Calu3 (cell line): ENCODE measurements around the gene RANGAP1. TPM values are rescaled to one million over a fixed set of nuclear protein-coding genes. Genes with fewer than 3 reads are reported as not detected.

Experiments used
- BruUV-seq: library from RNA; stranded (reverse); fragments of 400-500 nt; replicated peaks from 2 replicates; lab custom pipeline; 2021; lab: Mats Ljungman, UMichigan
- CTCF ChIA-PET: fragments of 300-600 bp; sonication (Branson Sonifier 250); formaldehyde crosslinking; loops from one replicate; lab custom pipeline; 2022; ENCODE audit warnings: antibody characterized with exemption; lab: Charles Lee
- DNase-seq: peaks from one replicate; pipeline ENCODE4 v3.0.0; 2022
- H3K27ac Mint-ChIP-seq: one replicate; pipeline ENCODE4 v1.8.0; 2022; ENCODE audit warnings: mixed read lengths; ENCODE audit not compliant: unreplicated experiment
- H3K27me3 Mint-ChIP-seq: one replicate; pipeline ENCODE4 v1.8.0; 2022; ENCODE audit warnings: mixed read lengths; ENCODE audit not compliant: unreplicated experiment
- H3K36me3 Mint-ChIP-seq: one replicate; pipeline ENCODE4 v1.8.0; 2022; ENCODE audit warnings: mild to moderate bottlenecking, moderate library complexity, mixed read lengths; ENCODE audit not compliant: insufficient read depth, unreplicated experiment
- H3K4me1 Mint-ChIP-seq: one replicate; pipeline ENCODE4 v1.8.0; 2022; ENCODE audit warnings: mild to moderate bottlenecking, low read depth, mixed read lengths; ENCODE audit not compliant: unreplicated experiment
- H3K4me3 Mint-ChIP-seq: one replicate; pipeline ENCODE4 v1.8.0; 2022; ENCODE audit warnings: mild to moderate bottlenecking, low read depth, moderate library complexity, mixed read lengths; ENCODE audit not compliant: unreplicated experiment
- H3K9me3 Mint-ChIP-seq: one replicate; pipeline ENCODE4 v1.8.0; 2022; ENCODE audit warnings: low read depth, mixed read lengths; ENCODE audit not compliant: unreplicated experiment
- intact Hi-C: fragments of 100-400 bp; cut with micrococcal nuclease; formaldehyde crosslinking; loops from one replicate; pipeline ENCODE4 v1.10.0; 2022; ENCODE audit not compliant: unreplicated experiment
- total RNA-seq: library from RNA; stranded (reverse); gene quantifications from 2 replicates; pipeline ENCODE4 v1.2.3, GENCODE V29; 2022
- TF ChIP-seq, protein P1 (sequence below): fragments of 200-600 bp; IDR thresholded peaks from one replicate; pipeline ENCODE4 v1.8.0; 2022; ENCODE audit warnings: antibody characterized with exemption; ENCODE audit not compliant: unreplicated experiment

Gene RANGAP1
- total RNA-seq, 1 experiment from 2014 or later: 189 TPM

DNA sequence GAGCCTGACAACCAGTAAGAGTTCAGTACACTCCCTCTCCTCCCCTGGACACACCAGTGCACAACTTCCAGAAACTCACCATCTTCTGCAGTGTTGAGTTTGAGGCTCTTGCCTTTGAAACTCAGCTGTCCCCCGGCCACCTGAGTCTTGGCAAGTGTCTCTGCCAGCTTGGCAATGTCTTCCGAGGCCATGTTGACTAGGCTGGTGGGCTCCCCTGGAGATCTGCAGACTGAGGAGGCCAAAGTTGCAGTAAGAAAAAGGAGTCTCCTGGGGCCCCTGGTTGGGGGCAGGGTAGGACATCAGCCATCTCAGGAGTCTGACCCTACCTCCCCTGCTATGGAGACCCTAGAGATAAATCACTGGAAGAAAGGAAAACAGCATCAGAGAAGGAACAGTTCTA is 5.1 kb downstream of the RANGAP1 start:
- intact Hi-C loops: no loop called here
- Mint-ChIP-seq H3K9me3 (no peaks in the 10 kb centered on the region), H3K4me1 (peaks cover 28% of the 10 kb centered on the region), H3K27ac (no peak overlapping the region), H3K36me3 (peaks cover 92% of the 10 kb centered on the region), H3K27me3 (no peaks in the 10 kb centered on the region), H3K4me3 (no peak overlapping the region)
- TF ChIP-seq, protein P1, sequence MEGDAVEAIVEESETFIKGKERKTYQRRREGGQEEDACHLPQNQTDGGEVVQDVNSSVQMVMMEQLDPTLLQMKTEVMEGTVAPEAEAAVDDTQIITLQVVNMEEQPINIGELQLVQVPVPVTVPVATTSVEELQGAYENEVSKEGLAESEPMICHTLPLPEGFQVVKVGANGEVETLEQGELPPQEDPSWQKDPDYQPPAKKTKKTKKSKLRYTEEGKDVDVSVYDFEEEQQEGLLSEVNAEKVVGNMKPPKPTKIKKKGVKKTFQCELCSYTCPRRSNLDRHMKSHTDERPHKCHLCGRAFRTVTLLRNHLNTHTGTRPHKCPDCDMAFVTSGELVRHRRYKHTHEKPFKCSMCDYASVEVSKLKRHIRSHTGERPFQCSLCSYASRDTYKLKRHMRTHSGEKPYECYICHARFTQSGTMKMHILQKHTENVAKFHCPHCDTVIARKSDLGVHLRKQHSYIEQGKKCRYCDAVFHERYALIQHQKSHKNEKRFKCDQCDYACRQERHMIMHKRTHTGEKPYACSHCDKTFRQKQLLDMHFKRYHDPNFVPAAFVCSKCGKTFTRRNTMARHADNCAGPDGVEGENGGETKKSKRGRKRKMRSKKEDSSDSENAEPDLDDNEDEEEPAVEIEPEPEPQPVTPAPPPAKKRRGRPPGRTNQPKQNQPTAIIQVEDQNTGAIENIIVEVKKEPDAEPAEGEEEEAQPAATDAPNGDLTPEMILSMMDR: no peak
- no TSS peak for BruUV-seq
- DNase-seq: no peak
- CTCF ChIA-PET: no interaction called here

DNA sequence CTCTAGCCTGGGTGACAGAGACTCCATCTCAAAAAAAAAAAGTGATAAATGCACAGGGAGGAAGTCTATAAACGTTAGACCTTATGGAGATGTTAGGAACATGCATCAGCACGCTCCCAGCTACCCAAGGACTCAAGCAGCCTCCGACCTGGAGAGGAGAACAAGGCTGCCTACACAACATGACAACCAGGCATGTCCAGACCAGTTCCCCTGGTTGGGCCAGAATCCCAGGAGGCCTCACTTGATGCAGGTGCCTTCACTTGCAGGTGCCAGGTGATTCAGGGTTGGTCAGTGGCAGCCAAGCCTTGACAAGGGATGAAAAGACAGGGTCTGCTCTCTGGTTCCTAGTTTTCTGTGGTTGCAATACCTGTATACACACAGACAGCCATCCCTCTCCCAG is 5.9 kb downstream of the RANGAP1 start:
- Mint-ChIP-seq H3K4me1 (peaks cover 28% of the 10 kb centered on the region), H3K27me3 (no peaks in the 10 kb centered on the region), H3K4me3 (no peak overlapping the region), H3K9me3 (no peaks in the 10 kb centered on the region), H3K27ac (no peak overlapping the region), H3K36me3 (peaks cover 84% of the 10 kb centered on the region)
- no peak for DNase-seq
- BruUV-seq: no TSS peak
- TF ChIP-seq, protein P1: no peak
- intact Hi-C loops: no loop called here
- CTCF ChIA-PET: no interaction called here

DNA sequence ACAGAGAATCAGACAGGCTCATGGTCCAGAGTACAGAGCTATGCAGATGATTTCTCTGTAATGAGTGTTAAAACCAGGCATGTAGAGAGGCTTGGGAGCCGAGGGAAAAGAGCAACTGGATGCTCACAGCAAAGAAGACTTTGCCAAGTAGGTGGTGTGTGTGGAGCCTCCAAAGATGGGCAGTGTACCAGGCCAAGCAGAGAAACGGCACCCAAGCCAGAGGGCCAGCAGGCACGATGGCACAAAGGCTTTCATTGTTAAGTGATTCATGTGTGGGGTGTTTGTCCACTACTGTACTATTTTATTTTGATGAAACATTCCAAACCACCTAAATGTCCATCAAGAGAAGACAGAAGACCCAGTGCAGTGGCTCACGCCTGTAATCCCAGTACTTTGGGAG is 11.1 kb downstream of the RANGAP1 start:
- peaks cover 84% of the 10 kb centered on the region for H3K36me3 Mint-ChIP-seq
- CTCF ChIA-PET: interaction anchor here (1.0 kb wide), 1 partner anchor 10 kb away, joined by 5 read pairs; no protein-coding TSS in a partner anchor
- DNase-seq: no peak
- H3K4me3 Mint-ChIP-seq: no peak overlapping the region
- intact Hi-C loops: no loop called here
- no peak overlapping the region for H3K27ac Mint-ChIP-seq
- TF ChIP-seq, protein P1: no peak
- no peaks in the 10 kb centered on the region for H3K27me3 Mint-ChIP-seq
- H3K9me3 Mint-ChIP-seq: no peaks in the 10 kb centered on the region
- BruUV-seq: no TSS peak
- no peaks in the 10 kb centered on the region for H3K4me1 Mint-ChIP-seq

DNA sequence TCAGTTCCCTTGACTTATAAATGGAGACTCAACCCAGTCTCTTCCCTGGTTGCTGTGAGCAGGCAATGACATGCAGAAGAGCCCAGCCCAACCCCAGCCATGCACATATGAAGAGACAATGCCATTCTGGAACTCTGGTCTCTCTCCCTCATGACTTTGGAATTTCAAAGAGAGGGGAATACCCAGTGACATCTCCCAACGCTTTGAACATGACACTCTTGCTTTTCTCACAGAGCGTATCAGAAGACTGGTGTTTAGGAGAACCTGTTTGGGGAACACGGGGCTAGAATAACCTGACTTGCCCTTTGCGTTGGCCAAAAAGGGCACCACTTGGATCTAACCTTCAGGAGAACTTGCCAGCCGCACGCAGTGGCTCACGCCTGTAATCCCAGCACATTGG is 12.9 kb downstream of the RANGAP1 start:
- no peaks in the 10 kb centered on the region for H3K9me3 Mint-ChIP-seq

More for the DNA sequence above, 12.9 kb downstream of the RANGAP1 start:
- no peak for DNase-seq
- TF ChIP-seq, protein P1: no peak
- peaks cover 84% of the 10 kb centered on the region for H3K36me3 Mint-ChIP-seq
- no peaks in the 10 kb centered on the region for H3K4me1 Mint-ChIP-seq
- no peak overlapping the region for H3K4me3 Mint-ChIP-seq
- no peaks in the 10 kb centered on the region for H3K27me3 Mint-ChIP-seq
- CTCF ChIA-PET: no interaction called here
- intact Hi-C loops: no loop called here
- H3K27ac Mint-ChIP-seq: no peak overlapping the region
- BruUV-seq: no TSS peak
